HepG2 (cell line): ENCODE measurements around the gene ASB16. TPM values are rescaled to one million over a fixed set of nuclear protein-coding genes. Genes with fewer than 3 reads are reported as not detected.

ENCODE experiments used
- AGO2 ChIP-seq: fragments of 200-400 bp; formaldehyde crosslinking; optimal IDR thresholded peaks from 2 replicates; pipeline ENCODE3; 2017; ENCODE audit warnings: mild to moderate bottlenecking, low read depth, low read length, moderate library complexity
- BRD4 ChIP-seq: sonication (generic); formaldehyde crosslinking; IDR thresholded peaks from 2 replicates; pipeline ENCODE4 v1.4.0; 2020; ENCODE audit warnings: missing genetic modification reagents
- DNMT3B ChIP-seq: conservative IDR thresholded peaks from 2 replicates; pipeline ENCODE4 v1.6.1; 2016; ENCODE audit warnings: missing biosample characterization, control low read depth
- FOXK1 ChIP-seq: sonication (generic); formaldehyde crosslinking; IDR thresholded peaks from 2 replicates; pipeline ENCODE4 v1.4.0; 2020; ENCODE audit warnings: low read depth, missing genetic modification reagents, borderline replicate concordance
- HMGXB3 ChIP-seq: sonication (generic); formaldehyde crosslinking; IDR thresholded peaks from 2 replicates; pipeline ENCODE4 v1.4.0; 2020; ENCODE audit warnings: missing genetic modification reagents, borderline replicate concordance
- MTA3 ChIP-seq: sonication (generic); formaldehyde crosslinking; IDR thresholded peaks from 2 replicates; pipeline ENCODE4 v1.4.0; 2020; ENCODE audit warnings: missing genetic modification reagents
- THAP8 ChIP-seq: sonication (generic); formaldehyde crosslinking; IDR thresholded peaks from 2 replicates; pipeline ENCODE4 v1.5.1; 2020; ENCODE audit warnings: missing genetic modification reagents, mild to moderate bottlenecking, borderline replicate concordance
- UBTF ChIP-seq: sonication (generic); formaldehyde crosslinking; IDR thresholded peaks from 2 replicates; pipeline ENCODE4 v1.4.0; 2020; ENCODE audit warnings: mild to moderate bottlenecking, missing genetic modification reagents
- YY1 ChIP-seq: IDR thresholded peaks from 2 replicates; pipeline ENCODE4 v1.6.1; 2011; ENCODE audit warnings: low read length, low read depth, moderate library complexity, mild to moderate bottlenecking; ENCODE audit not compliant: insufficient read depth, insufficient replicate concordance
- ZBTB46 ChIP-seq: sonication (generic); formaldehyde crosslinking; IDR thresholded peaks from 2 replicates; pipeline ENCODE4 v1.4.0; 2020; ENCODE audit warnings: mild to moderate bottlenecking, missing genetic modification reagents, borderline replicate concordance
- ZFP91 ChIP-seq: sonication (generic); formaldehyde crosslinking; IDR thresholded peaks from 2 replicates; pipeline ENCODE4 v1.9.0; 2022; ENCODE audit warnings: missing genetic modification reagents, mild to moderate bottlenecking, borderline replicate concordance
- ZGPAT ChIP-seq: IDR thresholded peaks from 2 replicates; pipeline ENCODE4 v1.6.1; 2016; ENCODE audit warnings: mild to moderate bottlenecking
- polyA plus RNA-seq, 8 experiments: library from polyadenylated mRNA; depleted of rRNA in 3 of 8; stranded (reverse) in 7 of 8; unstranded in 1 of 8; fragments of >200 nt; fragmentation: Illumina TruSeq in 4 of 8; extraction: Trizol in 4 of 8; gene quantifications; 2 replicates each; pipeline versions ENCODE4 v1.2.1 to v1.2.3, GENCODE V29; 2011 to 2016; ENCODE audit warnings: low read depth in 4 of 8, missing spikeins in 1 of 8, mixed read lengths in 1 of 8; ENCODE audit not compliant: insufficient read depth in 1 of 8
- total RNA-seq, 5 experiments: library from RNA; depleted of rRNA; stranded (reverse); fragments of >200 nt; fragmentation: Illumina TruSeq; extraction: Trizol; gene quantifications; 2 replicates each; pipeline ENCODE4 v1.2.3, GENCODE V29; 2016; ENCODE audit warnings: low read depth in 1 of 5

Gene ASB16
- total and polyA plus RNA-seq, 2 of the 13 experiments (the other 11 are each of a cell fraction or from before 2014, with no cell fraction given) = 0.07 TPM; not detected in 1

GRCh38 chr17:44222112-44222869 lies 51.8 kb downstream of the ASB16 start (continued):
- TF ChIP-seq ZBTB46 (CRISPR knock-in tag) (no peak), THAP8 (no peak), BRD4 (no peak), HMGXB3 (CRISPR knock-in tag) (no peak), UBTF (CRISPR knock-in tag) (peak; percentile 91), ZGPAT (CRISPR knock-in tag) (0 out of 2 replicates have a peak, but pooled peaks have one; percentile 33), FOXK1 (CRISPR knock-in tag) (no peak), ZFP91 (CRISPR knock-in tag) (peak; percentile 68; the same call in 1 of the 2 replicates), DNMT3B (CRISPR knock-in tag) (no peak), MTA3 (no peak), YY1 (peak; percentile 29), AGO2 (peak; percentile 96)
